GM18870 (cell line): ENCODE data around the gene ARL6IP6.

ENCODE experiments used
- ATAC-seq: cut with Tn5 transposase; IDR thresholded peaks from one replicate; pipeline ENCODE4 v1.9.1; 2021; ENCODE audit warnings: moderate library complexity; ENCODE audit not compliant: unreplicated experiment

ARL6IP6 gene

DNA sequence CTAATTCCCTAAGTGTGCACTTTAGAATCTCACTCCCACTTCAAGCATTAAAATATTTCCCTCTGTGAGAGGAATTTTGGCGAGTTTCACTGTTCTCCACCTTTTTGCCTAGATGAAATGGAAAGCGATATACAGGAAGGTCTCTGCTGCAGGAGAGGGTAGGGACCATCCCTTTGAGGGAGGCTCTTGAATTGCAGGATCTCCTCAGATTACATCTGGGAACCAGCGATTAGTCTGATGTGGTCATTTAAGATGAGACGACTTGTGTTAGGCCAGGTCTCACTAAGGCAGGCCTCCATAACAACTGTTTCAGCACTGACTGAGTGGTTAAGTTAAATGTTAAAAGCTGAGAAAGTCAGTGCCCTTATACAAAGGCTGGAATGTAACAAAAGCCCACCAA is 74.6 kb downstream of the ARL6IP6 start:
- ATAC-seq: no peak

GRCh38 chr2:152796941-152797340 is 78.5 kb downstream of the ARL6IP6 start:
- ATAC-seq: no peak

- ATAC-seq: no peak
Measured at GRCh38 chr2:152804687-152805408, 86.4 kb downstream of the ARL6IP6 start.

DNA sequence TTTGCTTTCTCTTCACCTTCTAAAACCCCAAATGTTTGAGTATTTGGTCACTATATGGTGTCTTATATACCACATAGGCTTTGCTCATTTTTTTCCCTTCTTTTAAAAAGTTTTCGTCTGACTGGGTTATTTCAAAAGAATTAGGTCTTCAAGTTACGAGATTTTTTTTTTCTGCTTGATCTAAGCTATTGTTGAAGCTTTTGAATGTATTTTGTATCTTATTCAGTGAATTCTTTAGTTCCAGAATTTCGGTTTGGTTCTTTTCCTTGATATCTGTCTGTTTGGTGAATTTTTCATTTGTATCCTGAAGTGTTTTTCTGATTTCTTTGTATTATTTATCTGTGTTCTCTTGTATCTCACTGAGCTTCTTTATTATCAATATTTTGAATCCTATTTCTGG is 93.5 kb downstream of the ARL6IP6 start:
- ATAC-seq: no peak
